Neural cell (in vitro differentiated cells): ENCODE data around the gene IPO9. TPM values are rescaled to one million over a fixed set of nuclear protein-coding genes. Genes with fewer than 3 reads are reported as not detected.

ENCODE experiments used
- H2AFZ ChIP-seq: fragments of 200-600, 300-800 bp; sonication (generic), shearing (Covaris generic); 2 replicates; pipeline ENCODE4 v1.6.0; 2014; ENCODE audit warnings: low read depth, mild to moderate bottlenecking, antibody characterized with exemption, low read length, moderate library complexity
- H3F3A ChIP-seq: fragments of 200-600 bp; shearing (Covaris generic); 2 replicates; pipeline ENCODE4 v1.6.1; 2016; ENCODE audit warnings: mild to moderate bottlenecking, moderate library complexity, mixed read lengths, antibody characterized with exemption, low read length; ENCODE audit not compliant: insufficient read depth, poor library complexity, severe bottlenecking
- H3K27ac ChIP-seq: fragments of 200-600, 300-800 bp; sonication (generic), shearing (Covaris generic); 2 replicates; pipeline ENCODE4 v1.5.1; 2014; ENCODE audit warnings: mild to moderate bottlenecking, low read length, moderate library complexity
- H3K27me3 ChIP-seq: fragments of 300-800, 200-600 bp; sonication (generic), shearing (Covaris generic); 2 replicates; pipeline ENCODE4 v1.6.0; 2014; ENCODE audit warnings: mild to moderate bottlenecking, low read depth, low read length, moderate library complexity; ENCODE audit not compliant: insufficient read depth
- H3K36me3 ChIP-seq: fragments of 300-800, 200-600 bp; sonication (generic), shearing (Covaris generic); 2 replicates; pipeline ENCODE4 v1.5.1; 2014; ENCODE audit warnings: mild to moderate bottlenecking, antibody characterized with exemption, low read length, moderate library complexity; ENCODE audit not compliant: insufficient read depth
- H3K4me2 ChIP-seq: fragments of 300-800, 200-600 bp; sonication (generic), shearing (Covaris generic); 2 replicates; pipeline ENCODE4 v1.6.0; 2014; ENCODE audit warnings: mild to moderate bottlenecking, low read length
- H3K4me3 ChIP-seq: fragments of 300-800, 200-600 bp; sonication (generic), shearing (Covaris generic); 2 replicates; pipeline ENCODE4 v1.5.1; 2014; ENCODE audit warnings: mild to moderate bottlenecking, low read length, moderate library complexity
- H3K79me2 ChIP-seq: fragments of 200-600 bp; shearing (Covaris generic); replicated peaks from 2 replicates; pipeline ENCODE4 v1.6.0; 2014; ENCODE audit warnings: mild to moderate bottlenecking, low read length, moderate library complexity; ENCODE audit not compliant: insufficient read depth
- H3K9ac ChIP-seq: fragments of 300-800, 200-600 bp; sonication (generic), shearing (Covaris generic); 2 replicates; pipeline ENCODE4 v1.6.1; 2016; ENCODE audit warnings: mild to moderate bottlenecking, low read length, mixed read lengths
- H3K9me2 ChIP-seq: fragments of 200-600 bp; shearing (Covaris generic); 2 replicates; pipeline ENCODE4 v1.6.1; 2016; ENCODE audit warnings: mild to moderate bottlenecking, low read length, mixed read lengths; ENCODE audit not compliant: insufficient read depth
- H3K9me3 ChIP-seq: fragments of 200-600, 300-800 bp; sonication (generic), shearing (Covaris generic); 2 replicates; pipeline ENCODE4 v1.6.1; 2016; ENCODE audit warnings: mild to moderate bottlenecking, mixed run types, low read length, moderate library complexity, mixed read lengths
- H4K20me1 ChIP-seq: fragments of 200-600 bp; shearing (Covaris generic); 2 replicates; pipeline ENCODE4 v1.6.1; 2016; ENCODE audit warnings: mild to moderate bottlenecking, mixed run types; ENCODE audit not compliant: insufficient read depth
- EP300 ChIP-seq: fragments of 450-650 bp; conservative IDR thresholded peaks from 2 replicates; pipeline ENCODE4 v1.6.1; 2014; ENCODE audit warnings: antibody characterized with exemption, mild to moderate bottlenecking, moderate library complexity; ENCODE audit not compliant: poor library complexity, severe bottlenecking
- EZH2 ChIP-seq: fragments of 200-600, 300-800 bp; shearing (Covaris generic), sonication (generic); IDR thresholded peaks from 2 replicates; pipeline ENCODE4 v1.6.1; 2014; ENCODE audit warnings: antibody characterized with exemption, low read length, borderline replicate concordance, mild to moderate bottlenecking; ENCODE audit not compliant: insufficient read depth, poor library complexity, severe bottlenecking
- MXI1 ChIP-seq: fragments of 450-650 bp; conservative IDR thresholded peaks from 2 replicates; pipeline ENCODE4 v1.6.1; 2014; ENCODE audit warnings: antibody characterized with exemption, mild to moderate bottlenecking; ENCODE audit not compliant: poor library complexity, severe bottlenecking
- POLR2AphosphoS5 ChIP-seq: IDR thresholded peaks from 2 replicates; pipeline ENCODE4 v1.6.1; 2012
- RAD21 ChIP-seq: fragments of 450-650 bp; conservative IDR thresholded peaks from 2 replicates; pipeline ENCODE4 v1.6.1; 2014; ENCODE audit warnings: antibody characterized with exemption, mild to moderate bottlenecking, moderate library complexity
- SMC3 ChIP-seq: fragments of 450-650 bp; conservative IDR thresholded peaks from 2 replicates; pipeline ENCODE4 v1.6.1; 2014; ENCODE audit warnings: antibody characterized with exemption, mild to moderate bottlenecking, moderate library complexity; ENCODE audit not compliant: poor library complexity
- TAF1 ChIP-seq: IDR thresholded peaks from 2 replicates; pipeline ENCODE4 v1.6.1; 2012; ENCODE audit warnings: low read depth
- polyA plus RNA-seq: library from polyadenylated mRNA; depleted of rRNA; stranded (reverse); fragments of >200 nt; gene quantifications from 2 replicates; pipeline ENCODE4 v1.2.3, GENCODE V29; 2014
- TF ChIP-seq, protein P1 (sequence below): IDR thresholded peaks from 2 replicates; pipeline ENCODE4 v1.6.1; 2012; ENCODE audit warnings: borderline replicate concordance
- TF ChIP-seq, protein P2 (sequence below): fragments of 450-650 bp; IDR thresholded peaks from 2 replicates; pipeline ENCODE4 v1.5.1; 2014; ENCODE audit warnings: antibody characterized with exemption, mild to moderate bottlenecking, moderate library complexity; ENCODE audit not compliant: poor library complexity, severe bottlenecking

IPO9 gene
- polyA plus RNA-seq, 1 donor from 2014 or later = 45.0 TPM

DNA sequence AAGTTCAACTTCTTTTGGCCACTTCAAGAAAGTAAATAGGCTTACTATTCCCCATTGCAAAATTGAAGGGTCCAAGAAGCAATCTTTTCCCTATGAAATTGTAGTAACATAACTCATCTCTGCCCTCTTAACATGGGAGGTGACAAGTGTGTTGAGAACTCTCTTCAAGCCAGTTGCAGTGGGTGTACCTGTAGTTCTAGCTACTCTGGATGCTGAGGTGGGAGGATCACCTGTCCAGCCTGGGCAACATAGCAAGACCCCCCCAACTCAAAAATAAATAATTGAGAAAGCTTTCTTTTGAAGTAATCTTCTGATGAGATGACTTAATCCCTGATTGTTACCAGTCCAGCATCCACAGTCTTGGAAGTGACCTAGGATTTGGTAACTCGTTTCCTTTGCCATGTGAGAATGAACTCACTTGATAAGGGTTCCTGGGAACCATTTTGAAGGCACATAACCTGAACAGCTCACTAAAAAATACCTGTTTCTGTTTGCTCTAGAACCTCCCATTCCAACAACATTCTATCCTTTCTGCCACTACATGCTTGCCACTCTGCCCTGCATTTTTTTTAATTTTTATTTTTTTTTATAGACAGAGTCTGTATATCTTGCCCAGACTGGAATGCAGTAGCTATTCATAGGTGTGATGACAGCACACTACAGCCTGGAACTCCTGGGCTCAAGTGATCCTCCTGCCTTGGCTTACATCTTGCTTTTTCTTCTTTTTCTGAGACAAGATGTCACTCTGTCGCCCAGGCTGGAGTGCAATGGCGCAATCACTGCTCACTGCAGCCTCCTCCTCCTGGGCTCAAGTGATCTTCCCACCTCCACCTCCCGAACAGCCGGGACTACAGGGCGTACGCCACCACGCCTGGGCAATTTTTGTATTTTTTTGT is 1.4 kb upstream of the IPO9 start:
- Histone ChIP-seq H3K9me2 (no peaks in the 10 kb centered on the region), H3K9me3 (no peaks in the 10 kb centered on the region), H3K4me2 (no peak overlapping the region), H2AFZ (no peak overlapping the region), H4K20me1 (no peaks in the 10 kb centered on the region), H3K79me2 (peaks cover 36% of the 10 kb centered on the region), H3K27me3 (no peaks in the 10 kb centered on the region), H3K27ac (no peak overlapping the region), H3K9ac (no peak overlapping the region), H3F3A (no peaks in the 10 kb centered on the region), H3K4me3 (no peak overlapping the region), H3K36me3 (peaks cover 15% of the 10 kb centered on the region)
- TF ChIP-seq, protein P1, sequence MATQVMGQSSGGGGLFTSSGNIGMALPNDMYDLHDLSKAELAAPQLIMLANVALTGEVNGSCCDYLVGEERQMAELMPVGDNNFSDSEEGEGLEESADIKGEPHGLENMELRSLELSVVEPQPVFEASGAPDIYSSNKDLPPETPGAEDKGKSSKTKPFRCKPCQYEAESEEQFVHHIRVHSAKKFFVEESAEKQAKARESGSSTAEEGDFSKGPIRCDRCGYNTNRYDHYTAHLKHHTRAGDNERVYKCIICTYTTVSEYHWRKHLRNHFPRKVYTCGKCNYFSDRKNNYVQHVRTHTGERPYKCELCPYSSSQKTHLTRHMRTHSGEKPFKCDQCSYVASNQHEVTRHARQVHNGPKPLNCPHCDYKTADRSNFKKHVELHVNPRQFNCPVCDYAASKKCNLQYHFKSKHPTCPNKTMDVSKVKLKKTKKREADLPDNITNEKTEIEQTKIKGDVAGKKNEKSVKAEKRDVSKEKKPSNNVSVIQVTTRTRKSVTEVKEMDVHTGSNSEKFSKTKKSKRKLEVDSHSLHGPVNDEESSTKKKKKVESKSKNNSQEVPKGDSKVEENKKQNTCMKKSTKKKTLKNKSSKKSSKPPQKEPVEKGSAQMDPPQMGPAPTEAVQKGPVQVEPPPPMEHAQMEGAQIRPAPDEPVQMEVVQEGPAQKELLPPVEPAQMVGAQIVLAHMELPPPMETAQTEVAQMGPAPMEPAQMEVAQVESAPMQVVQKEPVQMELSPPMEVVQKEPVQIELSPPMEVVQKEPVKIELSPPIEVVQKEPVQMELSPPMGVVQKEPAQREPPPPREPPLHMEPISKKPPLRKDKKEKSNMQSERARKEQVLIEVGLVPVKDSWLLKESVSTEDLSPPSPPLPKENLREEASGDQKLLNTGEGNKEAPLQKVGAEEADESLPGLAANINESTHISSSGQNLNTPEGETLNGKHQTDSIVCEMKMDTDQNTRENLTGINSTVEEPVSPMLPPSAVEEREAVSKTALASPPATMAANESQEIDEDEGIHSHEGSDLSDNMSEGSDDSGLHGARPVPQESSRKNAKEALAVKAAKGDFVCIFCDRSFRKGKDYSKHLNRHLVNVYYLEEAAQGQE = no peak
- TF ChIP-seq SMC3 (no peak), TAF1 (no peak), POLR2AphosphoS5 (no peak), EZH2 (no peak), RAD21 (no peak), EP300 (no peak), MXI1 (no peak)
- TF ChIP-seq, protein P2, sequence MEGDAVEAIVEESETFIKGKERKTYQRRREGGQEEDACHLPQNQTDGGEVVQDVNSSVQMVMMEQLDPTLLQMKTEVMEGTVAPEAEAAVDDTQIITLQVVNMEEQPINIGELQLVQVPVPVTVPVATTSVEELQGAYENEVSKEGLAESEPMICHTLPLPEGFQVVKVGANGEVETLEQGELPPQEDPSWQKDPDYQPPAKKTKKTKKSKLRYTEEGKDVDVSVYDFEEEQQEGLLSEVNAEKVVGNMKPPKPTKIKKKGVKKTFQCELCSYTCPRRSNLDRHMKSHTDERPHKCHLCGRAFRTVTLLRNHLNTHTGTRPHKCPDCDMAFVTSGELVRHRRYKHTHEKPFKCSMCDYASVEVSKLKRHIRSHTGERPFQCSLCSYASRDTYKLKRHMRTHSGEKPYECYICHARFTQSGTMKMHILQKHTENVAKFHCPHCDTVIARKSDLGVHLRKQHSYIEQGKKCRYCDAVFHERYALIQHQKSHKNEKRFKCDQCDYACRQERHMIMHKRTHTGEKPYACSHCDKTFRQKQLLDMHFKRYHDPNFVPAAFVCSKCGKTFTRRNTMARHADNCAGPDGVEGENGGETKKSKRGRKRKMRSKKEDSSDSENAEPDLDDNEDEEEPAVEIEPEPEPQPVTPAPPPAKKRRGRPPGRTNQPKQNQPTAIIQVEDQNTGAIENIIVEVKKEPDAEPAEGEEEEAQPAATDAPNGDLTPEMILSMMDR = no peak

DNA sequence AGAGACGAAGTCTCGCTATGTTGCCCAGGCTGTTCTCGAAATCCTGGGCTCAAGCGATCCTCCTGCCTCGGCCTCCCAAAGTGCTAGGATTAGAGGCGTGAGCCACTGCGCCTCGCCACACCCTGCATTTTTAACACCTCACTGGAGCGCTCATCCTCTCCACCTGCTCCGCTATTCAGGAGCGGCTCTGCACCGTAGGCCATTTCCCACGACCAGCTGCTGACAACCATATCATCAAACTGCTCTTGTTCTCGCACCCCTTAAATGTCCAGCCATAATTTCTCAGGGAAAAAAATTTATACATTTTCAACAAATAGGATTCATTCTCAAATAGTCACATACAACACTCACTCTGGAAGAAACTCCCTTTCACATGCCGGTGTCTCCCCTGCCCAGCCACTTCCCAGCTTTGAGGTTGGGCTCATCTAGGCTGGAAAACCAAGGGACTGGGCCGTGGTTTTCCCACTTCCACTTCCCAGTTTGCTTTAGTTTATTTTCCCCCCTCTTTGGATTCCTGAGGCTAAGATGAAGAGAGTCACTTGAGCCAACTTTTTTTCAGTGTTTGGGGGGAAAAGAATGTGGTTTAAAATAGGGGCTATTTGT is 639 bp upstream of the IPO9 start:
- Histone ChIP-seq H3F3A (no peaks in the 10 kb centered on the region), H3K27ac (no peak overlapping the region), H3K27me3 (no peaks in the 10 kb centered on the region), H3K36me3 (peaks cover 14% of the 10 kb centered on the region), H2AFZ (no peak overlapping the region), H3K9me2 (no peaks in the 10 kb centered on the region), H3K4me2 (no peak overlapping the region), H3K79me2 (peaks cover 43% of the 10 kb centered on the region), H3K9me3 (no peaks in the 10 kb centered on the region), H4K20me1 (no peaks in the 10 kb centered on the region), H3K4me3 (peak overlapping the region; percentile 94), H3K9ac (no peak overlapping the region)
- TF ChIP-seq POLR2AphosphoS5 = peak; percentile 5
- TF ChIP-seq, protein P1 = no peak
- no peak for TF ChIP-seq RAD21
